SU-DHL-6 (cell line): ENCODE data around the gene CATSPERD.

ENCODE experiments used
- H2AFZ ChIP-seq: fragments of 200-600 bp; sonication (generic); 2 replicates; pipeline ENCODE4 v1.6.1; 2014; ENCODE audit warnings: low read depth, mild to moderate bottlenecking, moderate library complexity, mixed read lengths, antibody characterized with exemption, low read length; ENCODE audit not compliant: severe bottlenecking
- H3F3A ChIP-seq: fragments of 200-600 bp; shearing (Covaris generic); 2 replicates; pipeline ENCODE4 v1.6.0; 2016; ENCODE audit warnings: antibody characterized with exemption, mild to moderate bottlenecking; ENCODE audit not compliant: insufficient read depth
- H3K27ac ChIP-seq: fragments of 200-600 bp; sonication (generic); 2 replicates; pipeline ENCODE4 v1.5.1; 2016; ENCODE audit warnings: low read depth, mild to moderate bottlenecking, low read length, moderate library complexity, mixed read lengths
- H3K27me3 ChIP-seq: fragments of 200-600 bp; sonication (generic), shearing (Covaris generic); 2 replicates; pipeline ENCODE4 v1.6.0; 2014; ENCODE audit warnings: mild to moderate bottlenecking, low read length
- H3K36me3 ChIP-seq: fragments of 200-600 bp; sonication (generic); 2 replicates; pipeline ENCODE4 v1.6.1; 2014; ENCODE audit warnings: mild to moderate bottlenecking, low read length, mixed read lengths
- H3K4me2 ChIP-seq: fragments of 300-600, 200-600 bp; shearing (Covaris generic), sonication (generic); 2 replicates; pipeline ENCODE4 v1.6.0; 2014; ENCODE audit warnings: low read length, low read depth, mild to moderate bottlenecking; ENCODE audit not compliant: poor library complexity, severe bottlenecking
- H3K4me3 ChIP-seq: fragments of 200-600 bp; sonication (generic); 2 replicates; pipeline ENCODE4 v1.5.1; 2014; ENCODE audit warnings: antibody characterized with exemption, low read length, mild to moderate bottlenecking, mixed read lengths; ENCODE audit not compliant: insufficient read depth, poor library complexity, severe bottlenecking
- H3K79me2 ChIP-seq: fragments of 200-600 bp; sonication (generic); 2 replicates; pipeline ENCODE4 v1.6.1; 2014; ENCODE audit warnings: mild to moderate bottlenecking, low read length, moderate library complexity; ENCODE audit not compliant: insufficient read depth
- H3K9ac ChIP-seq: fragments of 200-600 bp; sonication (generic); 2 replicates; pipeline ENCODE4 v1.7.0; 2014; ENCODE audit warnings: mild to moderate bottlenecking, low read length
- H3K9me2 ChIP-seq: fragments of 200-600 bp; sonication (generic); replicated peaks from 2 replicates; pipeline ENCODE4 v1.6.1; 2014; ENCODE audit warnings: low read length; ENCODE audit not compliant: insufficient read depth
- H3K9me3 ChIP-seq: fragments of 200-600 bp; sonication (generic); 2 replicates; pipeline ENCODE4 v1.6.1; 2014; ENCODE audit warnings: low read length, mixed read lengths; ENCODE audit not compliant: insufficient read depth
- H4K20me1 ChIP-seq: fragments of 200-600 bp; sonication (generic); 2 replicates; pipeline ENCODE4 v1.6.1; 2014; ENCODE audit warnings: low read depth, mild to moderate bottlenecking, antibody characterized with exemption, low read length, moderate library complexity, mixed read lengths
- CTCF ChIP-seq: fragments of 200-600 bp; sonication (generic); IDR thresholded peaks from one replicate; pipeline ENCODE4 v1.5.1; 2017; ENCODE audit warnings: antibody characterized with exemption, mild to moderate bottlenecking, low read length, moderate library complexity; ENCODE audit not compliant: insufficient read depth, poor library complexity, severe bottlenecking
- EZH2phosphoT487 ChIP-seq: fragments of 200-600 bp; sonication (generic), shearing (Covaris generic); conservative IDR thresholded peaks from 2 replicates; pipeline ENCODE4 v1.6.1; 2018; ENCODE audit warnings: mild to moderate bottlenecking, antibody characterized with exemption, low read length, moderate library complexity, mixed read lengths

Gene CATSPERD

GRCh38 chr19:5789351-5789761 is 68.9 kb downstream of the CATSPERD start:
- Histone ChIP-seq H3K27ac (no peak overlapping the region), H3K9me2 (no peaks in the 10 kb centered on the region), H3K27me3 (no peaks in the 10 kb centered on the region), H3K4me3 (no peak overlapping the region), H3K9ac (no peak overlapping the region), H4K20me1 (no peaks in the 10 kb centered on the region), H3K79me2 (peaks cover 3% of the 10 kb centered on the region; the same call in 1 of the 2 replicates), H3K36me3 (no peaks in the 10 kb centered on the region), H2AFZ (no peak overlapping the region), H3F3A (no peaks in the 10 kb centered on the region), H3K4me2 (no peak overlapping the region), H3K9me3 (no peaks in the 10 kb centered on the region)
- TF ChIP-seq CTCF = no peak
- no peak for TF ChIP-seq EZH2phosphoT487

- no peak overlapping the region for H3K27ac ChIP-seq
- H3K4me2 ChIP-seq = peak overlapping the region; percentile 54
- no peaks in the 10 kb centered on the region for H3K36me3 ChIP-seq
- H3K79me2 ChIP-seq = peaks cover 3% of the 10 kb centered on the region; the same call in 1 of the 2 replicates
- no peaks in the 10 kb centered on the region for H3F3A ChIP-seq
- TF ChIP-seq CTCF = no peak
- no peak for TF ChIP-seq EZH2phosphoT487
- 0 out of 2 replicates have a peak overlapping the region, but pooled peaks have one; percentile 69 for H3K9ac ChIP-seq
- no peaks in the 10 kb centered on the region for H3K9me3 ChIP-seq
- H3K9me2 ChIP-seq = no peaks in the 10 kb centered on the region
- H4K20me1 ChIP-seq = no peaks in the 10 kb centered on the region
- H2AFZ ChIP-seq = no peak overlapping the region
- H3K4me3 ChIP-seq = peak overlapping the region; percentile 49
- no peaks in the 10 kb centered on the region for H3K27me3 ChIP-seq
Measured at GRCh38 chr19:5789886-5790558, 69.6 kb downstream of the CATSPERD start.

- Histone ChIP-seq H3K9me3 (no peaks in the 10 kb centered on the region), H3F3A (no peaks in the 10 kb centered on the region), H3K9ac (peak within 1 kb of the TSS; percentile 69), H2AFZ (peak within 1 kb of the TSS; percentile 23), H3K79me2 (peaks cover 3% of the 10 kb centered on the region; the same call in 1 of the 2 replicates), H4K20me1 (no peaks in the 10 kb centered on the region), H3K4me3 (peak within 1 kb of the TSS; percentile 61), H3K9me2 (no peaks in the 10 kb centered on the region), H3K36me3 (no peaks in the 10 kb centered on the region), H3K4me2 (peak within 1 kb of the TSS; percentile 54), H3K27me3 (no peaks in the 10 kb centered on the region), H3K27ac (peak within 1 kb of the TSS; percentile 81)
- TF ChIP-seq EZH2phosphoT487 = no peak
- no peak for TF ChIP-seq CTCF
Measured at GRCh38 chr19:5790559-5791520, 70.4 kb downstream of the CATSPERD start, which contains the start of gene DUS3L. TSS of gene DUS3L (minus strand) at chr19:5791163. CDS start at chr19:5791141, 22 bp downstream.
